HG02943 (cell line): Measurements from ENCODE around the gene ECE2.
"Not testable (repeated sequence)": the region's sequence is repeated elsewhere in the genome, so short reads cannot be mapped to it uniquely, and the experiment has no call there.

Experiments used
- ATAC-seq: cut with Tn5 transposase; IDR thresholded peaks from one replicate; pipeline ENCODE4 v1.9.1; 2021; ENCODE audit warnings: mild to moderate bottlenecking, low read depth, moderate library complexity; ENCODE audit not compliant: unreplicated experiment

ECE2 gene

GRCh38 chr3:184333700-184334099, 57.9 kb downstream of the ECE2 start:
- ATAC-seq = no peak

- ATAC-seq = no peak
Measured at GRCh38 chr3:184334470-184335158, 58.8 kb downstream of the ECE2 start.

- peak; percentile 22 for ATAC-seq
Measured at GRCh38 chr3:184335291-184335660, 59.5 kb downstream of the ECE2 start.

GRCh38 chr3:184335661-184336546, 60.1 kb downstream of the ECE2 start:
- peak; percentile 63 for ATAC-seq

- ATAC-seq = no peak
Measured at GRCh38 chr3:184336547-184337398, 61.0 kb downstream of the ECE2 start.

- ATAC-seq = no peak
Measured at GRCh38 chr3:184337399-184337714, 61.5 kb downstream of the ECE2 start, which contains the start of gene FAM131A. TSS of gene FAM131A (plus strand) at chr3:184337600. CDS start at chr3:184337631, 31 bp downstream.

- no peak for ATAC-seq
Measured at GRCh38 chr3:184337981-184338380, 62.2 kb downstream of the ECE2 start.

GRCh38 chr3:184338511-184338945, 62.7 kb downstream of the ECE2 start:
- ATAC-seq = no peak

GRCh38 chr3:184339001-184339400, 63.2 kb downstream of the ECE2 start:
- ATAC-seq = no peak

GRCh38 chr3:184339451-184340135, 63.8 kb downstream of the ECE2 start:
- ATAC-seq = not testable (repeated sequence)

- no peak for ATAC-seq
Measured at GRCh38 chr3:184341925-184342324, 66.1 kb downstream of the ECE2 start.
